ENCODE data around the gene PACSIN1. TPM values are rescaled to one million over a fixed set of nuclear protein-coding genes. Genes with fewer than 3 reads are reported as not detected.
"Not testable (repeated sequence)": the region's sequence is repeated elsewhere in the genome, so short reads cannot be mapped to it uniquely, and the experiment has no call there.

PACSIN1 gene
- total RNA-seq, 1 experiment from 2014 or later: not detected

- Histone ChIP-seq H3K27me3 (replicated peaks; ENCODE audit: insufficient read depth, low read depth, low read length, poor library complexity) (no peaks in the 10 kb centered on the region), H3K36me3 (ENCODE audit: insufficient read depth, low read length, poor library complexity, severe bottlenecking) (no peaks in the 10 kb centered on the region), H3K4me3 (ENCODE audit: low read depth, low read length, poor library complexity, severe bottlenecking) (no peak overlapping the region), H3K9me3 (ENCODE audit: low read depth, low read length, poor library complexity, severe bottlenecking) (no peaks in the 10 kb centered on the region), H3K4me1 (ENCODE audit: insufficient read depth, low read length, poor library complexity, severe bottlenecking) (peaks cover 7% of the 10 kb centered on the region), H3K27ac (ENCODE audit: low read depth, low read length, poor library complexity, severe bottlenecking) (no peak overlapping the region)
- intact Hi-C loops (cut with micrococcal nuclease; ENCODE audit: unreplicated experiment): no loop called here
- BruUV-seq (replicated peaks): no TSS peak
- CTCF ChIA-PET: interaction anchor here (0.5 kb wide), 1 partner anchor 315 kb away, joined by 7 read pairs; no protein-coding TSS in a partner anchor
- DNase-seq (ENCODE audit: low spot score): no peak
- POLR2A ChIA-PET (ENCODE audit: low non-redundant PET): no interaction called here
- TF ChIP-seq, protein P1, sequence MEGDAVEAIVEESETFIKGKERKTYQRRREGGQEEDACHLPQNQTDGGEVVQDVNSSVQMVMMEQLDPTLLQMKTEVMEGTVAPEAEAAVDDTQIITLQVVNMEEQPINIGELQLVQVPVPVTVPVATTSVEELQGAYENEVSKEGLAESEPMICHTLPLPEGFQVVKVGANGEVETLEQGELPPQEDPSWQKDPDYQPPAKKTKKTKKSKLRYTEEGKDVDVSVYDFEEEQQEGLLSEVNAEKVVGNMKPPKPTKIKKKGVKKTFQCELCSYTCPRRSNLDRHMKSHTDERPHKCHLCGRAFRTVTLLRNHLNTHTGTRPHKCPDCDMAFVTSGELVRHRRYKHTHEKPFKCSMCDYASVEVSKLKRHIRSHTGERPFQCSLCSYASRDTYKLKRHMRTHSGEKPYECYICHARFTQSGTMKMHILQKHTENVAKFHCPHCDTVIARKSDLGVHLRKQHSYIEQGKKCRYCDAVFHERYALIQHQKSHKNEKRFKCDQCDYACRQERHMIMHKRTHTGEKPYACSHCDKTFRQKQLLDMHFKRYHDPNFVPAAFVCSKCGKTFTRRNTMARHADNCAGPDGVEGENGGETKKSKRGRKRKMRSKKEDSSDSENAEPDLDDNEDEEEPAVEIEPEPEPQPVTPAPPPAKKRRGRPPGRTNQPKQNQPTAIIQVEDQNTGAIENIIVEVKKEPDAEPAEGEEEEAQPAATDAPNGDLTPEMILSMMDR (conservative IDR thresholded peaks at IDR 0.05; ENCODE audit: low read depth, low read length): no peak
- TF ChIP-seq EZH2 (IDR thresholded peaks at IDR 0.05; ENCODE audit: borderline replicate concordance, low read depth, low read length, poor library complexity, severe bottlenecking): no peak
These were observed 12.9 kb downstream of the PACSIN1 start for GRCh38 chr6:34478796-34479195.

DNA sequence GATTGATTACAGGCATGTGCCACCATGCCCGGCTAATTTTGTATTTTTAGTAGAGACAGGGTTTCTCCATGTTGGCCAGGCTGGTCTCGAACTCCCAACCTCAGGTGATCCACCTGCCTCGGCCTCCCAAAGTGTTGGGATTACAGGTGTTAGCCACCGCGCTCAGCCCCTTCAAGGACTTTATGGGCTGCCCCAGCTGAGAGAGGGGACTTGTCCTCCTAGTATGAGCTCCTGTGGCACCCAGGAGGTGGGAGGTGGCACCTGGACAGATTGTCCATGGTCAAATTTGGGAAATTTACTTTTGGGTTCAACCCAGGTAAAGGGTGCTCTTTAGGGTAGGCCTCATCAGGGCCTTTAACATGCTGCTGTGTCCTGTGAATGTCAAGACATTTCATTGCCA lies 17.9 kb downstream of the PACSIN1 start:
- BruUV-seq (replicated peaks); CTCF ChIA-PET; DNase-seq (ENCODE audit: low spot score); H3K27me3 ChIP-seq (replicated peaks; ENCODE audit: insufficient read depth, low read depth, low read length, poor library complexity); H3K4me1 ChIP-seq (ENCODE audit: insufficient read depth, low read length, poor library complexity, severe bottlenecking); intact Hi-C loops (cut with micrococcal nuclease; ENCODE audit: unreplicated experiment); H3K9me3 ChIP-seq (ENCODE audit: low read depth, low read length, poor library complexity, severe bottlenecking); H3K36me3 ChIP-seq (ENCODE audit: insufficient read depth, low read length, poor library complexity, severe bottlenecking); H3K4me3 ChIP-seq (ENCODE audit: low read depth, low read length, poor library complexity, severe bottlenecking); H3K27ac ChIP-seq (ENCODE audit: low read depth, low read length, poor library complexity, severe bottlenecking); POLR2A ChIA-PET (ENCODE audit: low non-redundant PET): not testable (repeated sequence)

- ChIA-PET CTCF (no interaction called here), POLR2A (ENCODE audit: low non-redundant PET) (no interaction called here)
- Histone ChIP-seq H3K4me1 (ENCODE audit: insufficient read depth, low read length, poor library complexity, severe bottlenecking) (no peaks in the 10 kb centered on the region), H3K36me3 (ENCODE audit: insufficient read depth, low read length, poor library complexity, severe bottlenecking) (no peaks in the 10 kb centered on the region), H3K4me3 (ENCODE audit: low read depth, low read length, poor library complexity, severe bottlenecking) (no peak overlapping the region), H3K27ac (ENCODE audit: low read depth, low read length, poor library complexity, severe bottlenecking) (no peak overlapping the region), H3K27me3 (replicated peaks; ENCODE audit: insufficient read depth, low read depth, low read length, poor library complexity) (no peaks in the 10 kb centered on the region), H3K9me3 (ENCODE audit: low read depth, low read length, poor library complexity, severe bottlenecking) (no peaks in the 10 kb centered on the region)
- intact Hi-C loops (cut with micrococcal nuclease; ENCODE audit: unreplicated experiment): no loop called here
- BruUV-seq (replicated peaks): no TSS peak
- DNase-seq (ENCODE audit: low spot score): no peak
- no peak for TF ChIP-seq EZH2 (IDR thresholded peaks at IDR 0.05; ENCODE audit: borderline replicate concordance, low read depth, low read length, poor library complexity, severe bottlenecking)
- TF ChIP-seq, protein P1 (conservative IDR thresholded peaks at IDR 0.05; ENCODE audit: low read depth, low read length): no peak
These were observed 18.5 kb downstream of the PACSIN1 start for GRCh38 chr6:34484391-34484790.

GRCh38 chr6:34484899-34485298 lies 19.0 kb downstream of the PACSIN1 start:
- no TSS peak for BruUV-seq (replicated peaks)
- DNase-seq (ENCODE audit: low spot score): no peak
- no peaks in the 10 kb centered on the region for H3K4me1 ChIP-seq (ENCODE audit: insufficient read depth, low read length, poor library complexity, severe bottlenecking)
- no peak for TF ChIP-seq EZH2 (IDR thresholded peaks at IDR 0.05; ENCODE audit: borderline replicate concordance, low read depth, low read length, poor library complexity, severe bottlenecking)
- TF ChIP-seq, protein P1 (conservative IDR thresholded peaks at IDR 0.05; ENCODE audit: low read depth, low read length): no peak
- intact Hi-C loops (cut with micrococcal nuclease; ENCODE audit: unreplicated experiment): no loop called here
- H3K9me3 ChIP-seq (ENCODE audit: low read depth, low read length, poor library complexity, severe bottlenecking): no peaks in the 10 kb centered on the region
- no peaks in the 10 kb centered on the region for H3K27me3 ChIP-seq (replicated peaks; ENCODE audit: insufficient read depth, low read depth, low read length, poor library complexity)
- no peaks in the 10 kb centered on the region for H3K36me3 ChIP-seq (ENCODE audit: insufficient read depth, low read length, poor library complexity, severe bottlenecking)
- no peak overlapping the region for H3K27ac ChIP-seq (ENCODE audit: low read depth, low read length, poor library complexity, severe bottlenecking)
- H3K4me3 ChIP-seq (ENCODE audit: low read depth, low read length, poor library complexity, severe bottlenecking): no peak overlapping the region
- CTCF ChIA-PET: no interaction called here
- POLR2A ChIA-PET (ENCODE audit: low non-redundant PET): no interaction called here
